ENCODE results near the gene MGAT4A. TPM values are rescaled to one million over a fixed set of nuclear protein-coding genes. Genes with fewer than 3 reads are reported as not detected.

MGAT4A gene
- total and polyA plus RNA-seq, 2 of the 13 experiments (the other 11 are each of a cell fraction or from before 2014, with no cell fraction given), result 47.2 to 90.9 TPM

DNA sequence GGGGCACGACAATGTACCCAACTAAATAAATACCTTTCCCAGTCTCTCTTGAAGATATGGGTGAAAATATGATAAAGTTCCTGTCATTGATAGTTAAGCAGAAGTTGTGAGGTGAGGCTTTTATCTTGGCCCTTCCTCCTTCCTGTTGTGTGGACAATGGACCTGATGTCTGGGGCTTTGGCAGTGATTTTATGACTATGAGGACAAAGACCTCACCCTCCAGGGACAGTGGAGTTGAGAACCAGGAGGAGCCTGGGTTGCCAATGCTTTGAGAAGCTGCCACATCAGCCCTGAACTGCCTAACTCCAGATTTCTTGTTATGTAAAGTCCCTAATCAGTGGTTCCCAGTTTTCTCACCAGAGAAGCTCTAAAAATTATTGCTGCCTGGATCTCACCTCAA, 20.8 kb upstream of the MGAT4A start:
- H2AFZ ChIP-seq (ENCODE audit: low read length), result no peak overlapping the region
- H3K9ac ChIP-seq (ENCODE audit: insufficient read depth, low read depth, low read length), result no peak overlapping the region
- WGBS (ENCODE audit: low lambda C conversion rate), result 29% methylated on average over 1 of the region's 1 CpG
- H4K20me1 ChIP-seq (ENCODE audit: insufficient read depth, low read length), result no peaks in the 10 kb centered on the region
- ATAC-seq, result no peak
- peaks cover 17% of the 10 kb centered on the region; the same call in 1 of the 2 replicates for H3K4me1 ChIP-seq (ENCODE audit: insufficient read depth, low read length)
- H3K79me2 ChIP-seq (ENCODE audit: insufficient read depth, low read length), result no peaks in the 10 kb centered on the region
- in situ Hi-C loops (cut with HindIII; ENCODE audit: extremely low pct_ligation_motif_present, low pct_unique_long_range_greater_than_20kb) (no loop called here), intact Hi-C loops (cut with micrococcal nuclease; ENCODE audit: unreplicated experiment) (no loop called here)
- FAIRE-seq, result no peak
- ChIA-PET POLR2A (no interaction called here), CTCF (ENCODE audit: low intra/inter-chr PET ratio, low total read pairs) (no interaction called here)
- no peak for DNase-seq (ENCODE audit: low spot score)
- H3K27me3 ChIP-seq (ENCODE audit: control insufficient read depth in 1 of 2, insufficient read depth in 2 of 2, low read length in 2 of 2), result peaks cover 0 to 38% of the 10 kb centered on the region in 2 experiments; a peak in 1 of 5 replicates
- H3K4me3 ChIP-seq (replicated peaks in 1 of 3; ENCODE audit: insufficient read depth in 1 of 3, low read depth in 2 of 3, low read length in 3 of 3), result no peak overlapping the region
- no TSS peak for BruUV-seq (replicated peaks)
- no peak overlapping the region for H3K27ac ChIP-seq (ENCODE audit: extremely low read length, insufficient read depth, low read length)
- H3K9me3 ChIP-seq (ENCODE audit: low read length), result 0 out of 2 replicates have a peak, but pooled peaks cover 9% of the 10 kb centered on the region
- TF ChIP-seq HMG20A (CRISPR knock-in tag; IDR thresholded peaks at IDR 0.05; ENCODE audit: borderline replicate concordance), result no peak
- TF ChIP-seq GFI1 (CRISPR knock-in tag; IDR thresholded peaks at IDR 0.05; ENCODE audit: borderline replicate concordance), result 0 out of 2 replicates have a peak, but pooled peaks have one; percentile 4
- no peak overlapping the region for H3K4me2 ChIP-seq (ENCODE audit: low read depth, low read length)
- no peaks in the 10 kb centered on the region for H3K36me3 ChIP-seq (replicated peaks in 1 of 2; ENCODE audit: control insufficient read depth in 1 of 2, insufficient read depth in 2 of 2, low read length in 2 of 2)

- TF ChIP-seq DMAP1 (CRISPR knock-in tag; IDR thresholded peaks at IDR 0.05) (no peak), KLF13 (CRISPR knock-in tag; IDR thresholded peaks at IDR 0.05) (no peak), YEATS4 (CRISPR knock-in tag; IDR thresholded peaks at IDR 0.05; ENCODE audit: borderline replicate concordance) (no peak), PHF21A (CRISPR knock-in tag; IDR thresholded peaks at IDR 0.05) (no peak), MAFK (conservative IDR thresholded peaks at IDR 0.05 in 1 of 2, IDR thresholded peaks at IDR 0.05 in 1 of 2; ENCODE audit: low read length in 2 of 2) (peak; percentile 65 to 68), ZNF33B (CRISPR knock-in tag; IDR thresholded peaks at IDR 0.05) (no peak), MAFF (IDR thresholded peaks at IDR 0.05; ENCODE audit: low read depth, low read length) (peak; percentile 49), ELF4 (CRISPR knock-in tag; IDR thresholded peaks at IDR 0.05; ENCODE audit: borderline replicate concordance) (no peak), SALL1 (CRISPR knock-in tag; IDR thresholded peaks at IDR 0.05) (no peak), ZMAT3 (CRISPR knock-in tag; conservative IDR thresholded peaks at IDR 0.05) (no peak), ZBTB20 (CRISPR knock-in tag; IDR thresholded peaks at IDR 0.05; ENCODE audit: borderline replicate concordance, low read depth) (no peak)
- H3K9me3 ChIP-seq (ENCODE audit: low read length), result 0 out of 2 replicates have a peak, but pooled peaks cover 9% of the 10 kb centered on the region
- intact Hi-C loops (cut with micrococcal nuclease; ENCODE audit: unreplicated experiment), result no loop called here
- DNase-seq (ENCODE audit: low spot score), result no peak
- ChIA-PET CTCF (ENCODE audit: low intra/inter-chr PET ratio, low total read pairs) (no interaction called here), POLR2A (no interaction called here)
- 48% methylated on average over 8 of the region's 9 CpGs for WGBS (ENCODE audit: low lambda C conversion rate)
- no TSS peak for BruUV-seq (replicated peaks)
- no peaks in the 10 kb centered on the region for H4K20me1 ChIP-seq (ENCODE audit: insufficient read depth, low read length)
- H3K4me3 ChIP-seq (replicated peaks in 1 of 3; ENCODE audit: insufficient read depth in 1 of 3, low read depth in 2 of 3, low read length in 3 of 3), result no peak overlapping the region
- H3K27ac ChIP-seq (ENCODE audit: extremely low read length, insufficient read depth, low read length), result no peak overlapping the region
- no peaks in the 10 kb centered on the region for H3K79me2 ChIP-seq (ENCODE audit: insufficient read depth, low read length)
- H3K27me3 ChIP-seq (ENCODE audit: control insufficient read depth in 1 of 2, insufficient read depth in 2 of 2, low read length in 2 of 2), result peaks cover 0 to 36% of the 10 kb centered on the region in 2 experiments; a peak in 1 of 5 replicates
- H3K4me2 ChIP-seq (ENCODE audit: low read depth, low read length), result no peak overlapping the region
- H3K36me3 ChIP-seq (replicated peaks in 1 of 2; ENCODE audit: control insufficient read depth in 1 of 2, insufficient read depth in 2 of 2, low read length in 2 of 2), result no peaks in the 10 kb centered on the region
- FAIRE-seq, result no peak
- ATAC-seq, result no peak
- in situ Hi-C loops (cut with HindIII; ENCODE audit: extremely low pct_ligation_motif_present, low pct_unique_long_range_greater_than_20kb), result no loop called here
- H3K4me1 ChIP-seq (ENCODE audit: insufficient read depth, low read length), result peaks cover 17% of the 10 kb centered on the region; the same call in 1 of the 2 replicates
- no peak overlapping the region for H3K9ac ChIP-seq (ENCODE audit: insufficient read depth, low read depth, low read length)
- no peak overlapping the region for H2AFZ ChIP-seq (ENCODE audit: low read length)
These were observed 19.8 kb upstream of the MGAT4A start for GRCh38 chr2:98750593-98751282.
